Stimulated activated CD8-positive, alpha-beta memory T cell treated with anti-CD3 and anti-CD28 coated beads, Interleukin-15, amount 100 ng/mL, for 48 hours (primary cell): Measurements from ENCODE around the gene UBE2Z.
"Not testable (repeated sequence)": the region's sequence is repeated elsewhere in the genome, so short reads cannot be mapped to it uniquely, and the experiment has no call there.

Experiments
- DNase-seq, 2 donors: peaks; one replicate each; pipeline ENCODE4 v3.0.0-alpha.2; 2020; ENCODE audit warnings: low read depth in 2 of 2

UBE2Z gene

DNA sequence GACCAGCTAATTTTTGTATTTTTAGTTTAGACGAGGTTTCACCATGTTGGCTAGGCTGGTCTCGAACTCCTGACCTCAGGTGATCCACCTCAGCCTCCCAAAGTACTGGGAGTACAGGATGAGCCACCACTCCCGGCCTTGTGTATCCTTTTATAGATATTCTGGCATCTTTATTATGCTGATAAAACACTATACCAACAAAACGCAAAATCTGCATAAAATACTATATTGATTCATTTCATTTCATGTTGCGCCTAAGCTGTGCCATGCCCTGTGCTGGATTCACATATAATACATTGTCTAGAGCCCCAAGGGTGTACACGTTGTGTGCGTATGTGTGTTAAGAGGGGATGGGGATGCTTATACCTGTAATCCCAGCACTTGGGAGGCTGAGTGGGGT lies 3.8 kb upstream of the UBE2Z start:
- no peak for DNase-seq

DNA sequence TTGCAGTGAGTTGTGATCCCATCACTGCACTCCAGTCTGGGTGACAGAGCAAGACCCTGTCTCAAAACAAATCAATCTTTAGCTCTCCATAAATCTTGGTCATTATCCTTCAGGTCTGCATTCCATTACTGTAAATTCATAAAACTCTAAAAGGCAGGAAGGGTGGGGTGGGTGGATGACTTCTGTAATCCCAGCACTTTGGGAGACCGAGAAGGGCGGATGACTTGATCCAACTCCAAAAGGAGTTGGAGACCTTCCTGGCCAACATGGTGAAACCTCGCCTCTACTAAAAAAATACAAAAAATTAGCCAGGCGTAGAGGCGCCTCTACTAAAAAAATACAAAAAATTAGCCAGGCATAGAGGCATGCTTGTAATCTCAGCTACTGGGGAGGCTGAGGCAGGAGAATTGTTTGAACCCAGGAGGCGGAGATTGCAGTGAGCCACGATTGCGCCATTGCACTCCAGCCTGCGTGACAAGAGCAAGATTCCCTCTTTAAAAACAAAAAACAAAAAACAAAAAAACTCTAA lies 2.2 kb upstream of the UBE2Z start:
- no peak for DNase-seq

DNA sequence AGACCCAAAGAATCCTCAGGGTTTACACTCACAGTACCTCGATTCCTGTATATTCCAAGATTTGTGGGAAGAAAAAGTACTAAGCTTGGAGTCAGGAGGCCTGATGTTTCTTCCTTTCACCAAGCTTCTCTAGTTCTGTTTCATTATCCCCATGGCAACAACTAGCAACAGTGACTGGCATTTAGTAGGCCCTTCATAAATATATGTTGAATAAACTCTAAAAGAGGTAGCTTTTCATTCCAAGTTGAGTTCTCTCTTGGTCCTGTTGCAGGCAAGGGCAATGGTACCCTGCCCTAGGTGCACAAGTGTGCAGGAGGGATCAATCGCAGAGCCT lies 527 bp upstream of the UBE2Z start:
- no peak for DNase-seq

DNA sequence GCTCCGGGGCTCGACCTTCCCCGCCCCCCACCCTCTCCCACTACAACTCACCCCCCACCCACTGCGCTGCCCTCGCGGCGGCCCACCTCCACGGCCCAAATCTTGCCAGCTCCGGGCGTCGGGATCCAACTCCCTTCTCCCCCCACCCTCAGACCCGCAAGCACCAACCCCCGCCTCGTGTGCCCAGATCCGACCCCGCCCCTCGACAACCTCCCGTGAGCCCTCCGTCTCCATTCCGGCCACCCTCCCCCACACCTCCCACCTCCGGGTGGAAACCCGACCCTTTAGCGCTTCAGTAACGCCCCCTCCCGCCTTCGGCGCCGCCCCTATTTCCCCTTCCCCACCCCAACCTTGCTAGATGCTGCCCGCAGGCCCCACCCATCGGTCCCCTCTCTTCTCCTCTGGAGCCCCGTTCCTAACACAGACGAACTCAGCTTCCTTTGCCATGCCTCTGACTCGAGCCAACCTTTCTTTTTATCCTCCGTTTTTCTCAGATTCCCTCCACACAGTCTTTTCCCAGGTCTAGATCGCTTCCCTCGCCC lies 717 bp downstream of the UBE2Z start:
- peak; percentile 91 to 93 for DNase-seq

DNA sequence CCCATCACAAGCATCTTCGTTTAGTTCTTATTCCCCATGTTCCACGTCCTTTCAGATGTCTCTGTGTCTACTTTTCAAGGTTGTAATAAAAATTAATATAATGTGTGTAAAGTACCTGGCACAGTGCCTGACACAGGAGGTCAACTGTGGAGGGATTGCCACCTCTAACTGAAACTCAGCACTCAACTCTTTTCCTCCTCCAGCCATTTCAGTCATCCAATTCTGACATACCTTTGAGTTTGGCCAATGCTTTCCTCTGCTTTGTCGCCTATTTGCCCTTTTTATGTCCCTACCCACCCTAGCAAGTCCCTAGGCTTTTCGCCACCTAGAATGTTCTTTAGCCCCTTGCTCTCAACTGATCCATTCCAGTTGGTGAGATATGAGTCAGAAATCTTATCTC lies 1.6 kb downstream of the UBE2Z start:
- no peak for DNase-seq

DNA sequence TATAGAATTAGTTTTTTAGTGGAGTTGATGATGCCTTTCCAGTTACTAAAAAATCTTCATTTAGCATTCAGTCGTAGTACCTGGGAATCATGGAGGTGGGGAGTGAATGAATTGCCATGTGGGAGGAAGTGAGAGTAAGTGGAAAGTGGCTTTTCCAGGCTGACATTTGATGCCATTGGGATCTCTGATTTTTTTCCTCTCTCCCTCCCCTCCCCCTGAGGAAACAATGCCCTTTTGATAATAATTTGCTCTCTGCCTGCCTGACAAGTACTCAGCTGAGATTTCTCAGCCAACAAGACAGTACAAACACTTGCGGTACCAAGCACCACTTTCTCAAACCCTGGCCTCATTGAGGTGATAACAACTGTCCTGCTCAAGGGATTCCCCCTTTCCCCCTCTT lies 2.2 kb downstream of the UBE2Z start:
- no peak for DNase-seq

DNA sequence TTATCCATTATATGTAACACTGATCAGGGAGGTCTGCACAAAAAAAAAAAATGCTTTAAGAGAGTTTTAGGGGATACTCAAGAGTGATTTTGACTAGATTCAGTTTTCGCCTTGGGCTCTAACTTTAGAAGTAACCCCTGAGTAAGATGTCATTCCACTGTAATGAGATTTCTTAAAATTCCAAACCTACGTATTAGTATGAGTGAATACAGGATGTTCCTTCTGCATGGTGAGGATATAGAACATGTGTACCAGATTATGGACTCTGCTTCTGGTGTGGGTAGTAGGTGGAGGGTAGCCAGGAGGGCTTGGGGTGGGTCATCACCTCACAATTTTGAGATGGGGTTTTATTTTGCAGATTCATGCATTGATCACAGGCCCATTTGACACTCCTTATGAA lies 4.3 kb downstream of the UBE2Z start:
- no peak for DNase-seq

DNA sequence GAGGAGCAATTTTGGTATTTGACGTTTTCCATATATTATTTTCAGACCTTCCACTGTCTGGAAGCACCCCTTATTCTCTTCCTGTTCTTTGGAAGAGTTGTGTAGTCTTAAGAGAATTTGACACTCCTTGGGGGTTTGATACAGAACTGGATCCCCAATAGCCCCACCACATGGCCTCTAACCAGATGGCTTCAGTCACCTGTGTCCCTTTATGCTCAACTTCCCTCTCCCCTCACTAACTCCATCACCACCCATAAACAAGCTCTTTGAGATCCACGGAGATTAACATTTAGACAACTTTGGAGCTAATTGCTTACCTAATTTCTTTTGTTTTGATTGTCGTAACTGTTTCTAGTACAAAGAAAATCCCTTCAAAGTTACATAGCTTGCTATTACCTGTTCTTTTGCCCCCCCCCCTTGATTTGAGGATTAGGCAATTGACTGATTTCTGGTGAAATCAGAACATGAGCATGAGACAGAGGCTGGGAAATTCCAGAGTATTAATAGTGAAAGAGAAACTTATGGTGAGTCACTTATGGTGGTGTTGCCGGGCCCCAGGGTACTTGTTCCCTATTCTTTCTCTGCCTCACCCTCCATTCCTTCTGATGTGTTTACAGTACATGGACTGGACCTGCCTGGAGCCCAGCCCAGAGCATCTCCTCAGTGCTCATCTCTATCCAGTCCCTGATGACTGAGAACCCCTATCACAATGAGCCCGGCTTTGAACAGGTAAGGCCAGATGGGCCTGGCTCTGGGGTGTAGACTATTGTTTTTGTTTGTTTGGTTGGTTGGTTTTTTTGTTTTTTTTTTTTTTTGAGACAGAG lies 7.5 kb downstream of the UBE2Z start:
- DNase-seq, result peak; percentile 32 to 52

DNA sequence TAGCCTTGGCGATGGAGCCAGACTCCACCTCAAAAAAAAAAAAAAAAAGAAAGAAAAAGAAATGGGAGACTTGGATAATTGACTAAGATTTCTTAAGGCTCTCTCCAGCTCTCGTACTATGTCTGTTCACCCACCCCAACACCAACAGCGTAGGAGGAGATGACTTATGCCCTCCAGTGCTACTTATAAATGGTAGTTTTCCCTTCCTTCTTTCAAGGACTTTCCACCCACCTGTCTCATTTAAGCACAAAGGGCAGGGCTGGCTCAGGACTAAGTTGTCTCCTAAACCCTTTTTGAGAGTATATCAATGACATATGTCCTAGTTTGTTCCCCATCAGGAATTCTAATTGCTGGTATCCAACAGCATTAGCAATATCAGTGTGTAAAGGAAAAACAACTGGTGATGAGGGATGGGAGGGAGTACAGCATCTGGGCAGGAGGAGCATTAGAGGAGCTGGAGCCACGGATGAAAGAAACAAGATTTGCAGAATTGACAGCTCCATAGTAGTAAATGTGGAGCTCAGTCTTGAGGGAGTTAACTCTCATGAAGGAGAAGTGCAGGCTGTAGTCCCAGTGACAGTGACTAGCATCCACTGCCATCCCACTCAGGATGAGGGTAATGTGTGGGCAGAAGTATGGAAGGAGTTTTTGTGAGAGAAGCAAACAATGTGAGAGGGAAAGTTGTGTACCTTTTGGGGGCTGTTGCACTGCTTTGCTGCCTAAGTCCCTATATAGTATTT lies 17.2 kb downstream of the UBE2Z start:
- DNase-seq, result no peak

DNA sequence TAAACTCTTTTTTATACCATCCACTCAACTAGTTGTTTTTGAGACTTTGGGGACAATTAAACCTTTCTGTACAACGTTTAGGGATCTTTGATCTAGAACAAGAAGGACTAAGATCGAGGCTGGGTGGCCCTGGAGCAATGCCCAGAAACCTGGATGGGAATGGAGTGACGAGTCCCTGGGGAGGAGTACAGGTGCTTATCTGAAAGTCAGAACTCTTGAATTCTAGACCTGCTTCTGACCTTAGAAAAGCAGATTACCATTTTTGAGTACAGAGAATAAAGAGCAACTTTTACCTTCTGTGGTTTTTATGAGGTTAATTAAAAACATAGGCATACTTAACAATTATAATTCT lies 17.8 kb downstream of the UBE2Z start:
- no peak for DNase-seq

DNA sequence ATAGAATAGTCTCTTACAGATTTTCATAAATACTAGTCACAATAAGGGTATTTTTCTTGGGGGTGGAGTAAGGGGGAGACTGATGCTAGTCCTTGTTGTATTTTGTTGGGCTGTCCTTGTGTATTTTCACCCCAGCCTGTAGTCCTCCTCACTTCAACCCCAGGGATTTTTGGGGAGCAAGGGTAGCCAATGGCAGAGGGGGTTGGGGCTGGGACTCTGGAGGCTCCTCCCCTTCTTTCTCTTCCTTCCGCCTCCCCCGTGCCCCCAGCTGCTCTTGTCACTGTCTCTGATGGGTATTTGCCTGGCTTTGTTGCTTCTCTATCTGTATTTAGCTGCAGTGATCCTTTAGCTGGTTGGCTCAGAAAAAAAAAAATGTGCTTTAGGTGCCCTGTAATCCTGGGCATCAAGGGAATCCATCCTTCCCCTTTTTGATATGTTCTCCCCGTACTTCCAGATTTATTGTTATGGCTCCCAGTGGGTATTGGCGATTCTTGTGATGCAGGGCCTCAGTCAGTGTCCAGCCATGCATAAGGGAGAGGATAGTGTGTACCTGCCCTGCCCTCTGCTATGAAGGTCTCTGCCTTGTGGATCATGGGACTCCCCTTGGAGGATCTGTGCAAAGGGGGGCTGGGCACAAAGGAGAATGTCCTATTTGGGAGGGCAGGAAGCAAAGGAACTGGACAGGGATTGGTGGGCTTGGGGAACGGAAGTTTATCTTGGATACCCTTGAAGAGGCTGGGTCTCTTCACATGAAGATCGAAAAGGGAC lies 20.0 kb downstream of the UBE2Z start:
- no peak for DNase-seq

DNA sequence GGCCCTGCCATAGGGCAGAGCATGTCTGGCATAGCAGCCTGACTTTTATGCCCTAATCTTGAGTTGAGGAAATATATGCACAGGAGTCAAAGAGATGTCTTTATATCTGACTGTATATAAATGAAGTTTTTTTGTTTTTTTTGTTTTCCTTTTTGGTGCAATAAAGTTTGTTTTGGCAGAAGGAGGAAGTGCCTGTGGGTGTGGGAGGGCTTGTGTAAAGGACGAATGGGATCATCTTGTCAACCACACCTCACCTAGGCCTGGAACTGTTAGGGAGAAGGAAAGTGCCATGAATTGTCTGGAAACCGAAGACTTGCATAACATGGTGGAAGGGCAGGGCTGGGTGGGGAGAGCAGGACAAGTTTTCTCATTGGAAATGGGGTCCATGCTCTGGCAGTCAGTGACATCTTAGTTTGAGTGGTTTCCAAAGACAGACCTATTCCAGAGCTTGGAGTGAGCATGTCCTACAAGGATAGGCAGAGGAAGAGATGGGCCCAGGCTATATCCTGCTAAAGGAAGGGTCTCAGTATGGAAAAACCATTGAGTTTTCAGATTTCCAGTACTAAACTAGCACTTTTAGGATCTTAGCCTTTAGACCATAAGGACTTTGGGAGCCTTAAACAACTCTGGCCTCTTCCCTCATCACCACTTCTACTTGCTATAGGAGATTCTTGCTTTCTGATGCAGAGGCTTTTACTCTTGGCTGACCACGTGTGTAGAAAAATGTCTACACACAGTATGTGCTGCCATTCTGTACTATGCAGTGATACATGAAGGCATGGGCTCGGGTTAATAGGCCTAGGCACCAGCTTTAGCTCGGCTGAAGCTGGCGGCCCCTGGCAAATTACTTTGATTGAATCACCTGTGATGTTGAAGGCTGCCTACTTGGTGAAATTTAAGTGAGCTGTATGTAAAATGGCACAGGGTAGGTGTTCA lies 20.9 kb downstream of the UBE2Z start:
- no peak for DNase-seq

DNA sequence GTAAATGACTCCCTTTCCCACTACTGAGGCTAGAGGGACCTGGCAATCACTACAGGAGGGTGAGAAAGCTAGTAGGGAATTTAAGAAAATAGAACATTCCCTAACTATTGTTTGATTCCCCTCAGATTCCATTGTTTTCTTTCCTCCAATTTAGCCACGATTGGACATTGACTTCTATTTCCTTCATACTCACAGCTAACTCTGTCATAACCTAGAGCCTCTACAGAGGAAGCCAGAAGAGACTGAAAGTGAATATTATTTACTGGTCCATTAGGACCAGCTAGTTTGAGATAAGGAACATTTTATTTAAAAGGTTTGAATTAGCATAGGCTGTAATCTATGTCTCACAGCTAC lies 21.6 kb downstream of the UBE2Z start:
- no peak for DNase-seq

DNA sequence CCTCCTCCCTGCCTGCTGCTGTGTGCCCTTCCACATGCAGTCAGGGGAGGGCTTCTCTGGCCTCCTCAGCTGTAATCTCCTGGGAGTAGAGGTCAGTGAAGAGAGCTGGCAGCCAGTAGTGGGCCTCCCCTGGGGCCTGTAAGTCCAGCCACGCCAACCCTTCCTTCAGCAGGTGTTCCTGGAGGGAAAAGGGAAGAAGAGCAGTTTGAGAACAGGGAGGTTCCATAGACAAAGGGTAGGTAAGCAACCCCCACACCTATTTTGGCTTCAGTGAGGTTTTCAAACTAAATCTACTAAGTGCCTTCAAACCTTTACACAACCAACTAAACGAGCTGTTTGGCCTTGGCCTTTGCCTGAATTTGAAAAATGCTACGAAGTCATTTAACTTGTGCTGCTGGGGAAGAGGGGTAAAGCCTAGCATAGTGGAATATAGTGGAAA lies 22.2 kb downstream of the UBE2Z start:
- no peak for DNase-seq

DNA sequence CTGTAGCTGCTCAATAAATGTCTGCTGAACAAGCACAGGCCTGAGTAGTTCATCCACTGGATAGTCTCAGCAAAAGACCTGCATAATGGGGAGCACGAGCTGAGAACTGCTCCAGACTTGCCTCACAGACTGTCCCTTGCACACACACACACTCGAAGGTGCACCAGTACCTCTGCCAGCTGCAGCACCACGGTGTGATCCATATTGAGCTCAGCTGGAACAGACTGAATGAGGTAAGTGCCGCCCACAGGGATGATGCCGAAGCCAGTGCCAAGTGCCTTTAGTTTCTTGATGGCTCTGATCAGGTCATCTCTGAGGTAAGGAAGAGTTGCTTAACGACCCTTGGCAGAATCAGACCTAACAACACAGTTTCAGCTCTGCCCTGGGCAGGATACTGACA lies 24.8 kb downstream of the UBE2Z start:
- no peak for DNase-seq

DNA sequence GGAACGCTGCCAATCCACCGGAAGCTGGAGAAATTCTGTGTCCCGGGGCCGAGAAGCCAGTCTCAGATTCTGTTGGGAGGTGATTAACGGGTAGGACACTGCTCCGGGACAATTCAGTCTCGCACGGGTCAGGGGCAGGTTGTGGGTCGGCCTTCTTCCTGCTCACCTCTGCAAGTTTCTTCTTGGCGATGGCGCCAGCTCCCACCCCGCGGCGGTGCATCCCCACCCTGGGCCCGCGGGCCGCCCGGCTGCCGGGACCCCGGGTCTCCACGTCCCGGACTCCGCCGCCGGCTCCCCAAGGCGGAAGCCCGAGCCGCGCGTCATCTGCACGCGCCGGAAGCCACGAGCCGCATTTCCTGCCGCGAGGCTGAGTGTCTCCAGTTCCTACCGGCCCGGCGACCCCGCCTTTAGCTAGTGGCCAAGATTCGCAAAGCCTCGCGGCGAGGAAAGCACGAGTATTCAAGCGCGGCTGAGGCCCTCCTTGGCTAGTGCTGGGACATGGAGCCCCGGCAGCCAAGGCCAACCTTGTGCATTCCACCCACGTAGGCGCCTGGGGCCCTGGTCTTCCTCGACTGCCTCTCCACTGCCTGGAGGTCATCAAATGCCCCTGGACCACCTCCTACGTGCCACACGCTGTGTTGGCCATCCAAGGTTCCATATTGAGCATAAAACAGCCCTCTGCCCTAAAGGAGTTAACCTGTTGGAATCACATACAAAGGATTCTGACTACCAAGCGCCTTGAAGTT lies 36.5 kb downstream of the UBE2Z start, which contains the start of gene SNF8:
Gene SNF8, minus strand, starts transcription at position 328 of the 746 bp plus-strand sequence. Its CDS starts 108 bp downstream, at position 220.
- DNase-seq, result peak; percentile 89 to 90

DNA sequence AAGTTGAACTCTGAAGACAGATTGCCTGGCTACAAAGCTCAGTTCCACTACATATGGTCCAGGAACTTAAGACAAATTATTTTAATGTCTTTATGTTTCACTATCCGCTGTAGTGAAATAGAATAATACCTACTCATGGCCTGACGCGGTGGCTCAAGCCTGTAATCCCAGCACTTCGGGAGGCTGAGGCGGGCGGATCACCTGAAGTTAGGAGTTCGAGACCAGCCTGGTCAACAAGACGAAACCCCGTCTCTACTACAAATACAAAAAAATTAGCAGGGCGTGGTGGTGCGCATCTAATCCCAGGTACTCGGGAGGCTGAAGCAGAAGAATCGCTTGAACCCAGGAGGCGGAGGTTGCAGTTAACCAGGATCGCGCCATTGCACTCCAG lies 37.0 kb downstream of the UBE2Z start:
- not testable (repeated sequence) for DNase-seq

DNA sequence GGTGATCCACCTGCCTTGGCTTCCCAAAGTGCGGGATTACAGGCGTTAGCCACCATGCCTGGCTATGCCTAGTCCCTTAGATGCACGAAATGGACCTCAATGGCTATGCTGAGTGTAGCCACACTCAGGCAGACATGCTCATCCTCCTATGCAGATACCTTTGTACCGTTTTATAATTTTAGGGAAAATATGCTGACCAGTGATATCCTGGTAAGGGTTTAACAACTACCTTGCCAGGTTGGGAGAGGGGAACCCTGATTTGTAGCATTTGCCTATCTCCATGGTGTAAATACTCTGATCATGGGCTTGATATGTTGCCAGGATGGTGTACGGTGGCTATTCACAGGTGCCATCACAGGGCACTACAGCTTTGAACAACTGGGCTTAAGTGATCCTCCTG lies 43.4 kb downstream of the UBE2Z start:
- no peak for DNase-seq

DNA sequence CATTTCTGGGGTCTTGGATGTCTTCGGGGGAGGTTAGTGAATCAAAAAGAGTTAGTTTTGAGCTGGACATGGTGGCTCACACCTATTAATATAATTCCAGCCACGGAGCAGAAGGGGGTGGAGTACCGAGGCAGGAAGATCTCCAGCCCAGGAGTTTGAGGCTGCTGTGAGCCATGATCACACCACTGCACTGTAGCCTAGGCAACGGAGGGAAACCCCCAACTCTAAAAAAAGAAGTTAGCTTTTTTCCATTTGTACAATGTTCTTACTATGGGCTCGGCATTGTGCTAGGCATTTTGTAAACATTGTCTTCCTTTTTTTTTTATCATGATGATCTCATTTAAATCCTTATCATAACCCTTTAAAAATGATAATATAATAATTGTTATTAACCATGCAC lies 44.7 kb downstream of the UBE2Z start:
- no peak for DNase-seq

DNA sequence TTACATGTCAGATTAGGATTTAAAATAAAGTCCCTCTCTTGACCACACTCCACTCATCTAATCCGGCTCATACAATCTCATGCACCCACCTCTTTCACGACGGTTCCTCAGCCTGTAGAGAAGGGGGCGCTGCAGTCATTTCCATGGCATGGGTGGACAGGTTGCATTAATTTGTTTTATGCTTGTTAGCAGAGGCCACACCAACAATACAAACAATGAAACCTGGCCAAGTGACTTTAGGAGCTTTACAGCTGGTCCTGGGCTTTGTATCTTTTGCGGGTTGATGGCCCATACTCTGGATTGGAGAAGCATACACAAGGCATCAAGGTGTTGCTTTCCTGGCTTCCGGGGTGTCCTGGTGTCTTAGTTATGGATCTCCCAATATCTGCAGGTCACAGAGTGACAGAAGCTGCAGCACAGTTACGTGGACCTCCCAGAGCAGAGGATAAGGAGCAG lies 46.1 kb downstream of the UBE2Z start:
- DNase-seq, result no peak
